GM12878 (cell line): ENCODE results near the gene PLCD1. TPM values are rescaled to one million over a fixed set of nuclear protein-coding genes. Genes with fewer than 3 reads are reported as not detected.

Source experiments
- CBFB ChIP-seq: IDR thresholded peaks from 2 replicates; pipeline ENCODE4 v1.6.1; 2016; ENCODE audit warnings: antibody characterized with exemption, low read depth
- DPF2 ChIP-seq: fragments of 450-650 bp; IDR thresholded peaks from 2 replicates; pipeline ENCODE4 v1.6.1; 2017; ENCODE audit warnings: mild to moderate bottlenecking
- HDAC6 ChIP-seq: fragments of 200-600 bp; sonication (generic); IDR thresholded peaks from one replicate; pipeline ENCODE4 v1.8.0; 2017; ENCODE audit warnings: antibody characterized with exemption; ENCODE audit not compliant: unreplicated experiment
- HDGF ChIP-seq: fragments of 450-650 bp; IDR thresholded peaks from 2 replicates; pipeline ENCODE4 v1.6.1; 2016; ENCODE audit warnings: antibody characterized with exemption
- IKZF2 ChIP-seq, 2 experiments: fragments of 450-650 bp; IDR thresholded peaks; 2 replicates each; pipeline ENCODE4 v1.6.1; 2017; ENCODE audit warnings: mild to moderate bottlenecking in 2 of 2, moderate library complexity in 2 of 2
- LARP7 ChIP-seq: fragments of 450-650 bp; IDR thresholded peaks from 2 replicates; pipeline ENCODE4 v1.6.1; 2017; ENCODE audit warnings: mild to moderate bottlenecking
- MXI1 ChIP-seq: fragments of 150-350 bp; IDR thresholded peaks from 2 replicates; pipeline ENCODE4 v1.6.1; 2011; ENCODE audit warnings: low read depth, mild to moderate bottlenecking, inconsistent platforms, low read length, improper control_type of control experiment
- POLR2AphosphoS5 ChIP-seq: IDR thresholded peaks from 2 replicates; pipeline ENCODE4 v1.6.1; 2011; ENCODE audit warnings: mild to moderate bottlenecking, low read length, inconsistent platforms
- RCOR1 ChIP-seq: conservative IDR thresholded peaks from 2 replicates; pipeline ENCODE4 v1.6.1; 2012; ENCODE audit warnings: low read depth, low read length, improper control_type of control experiment
- RELB ChIP-seq: fragments of 450-650 bp; IDR thresholded peaks from 2 replicates; pipeline ENCODE4 v1.6.1; 2017; ENCODE audit warnings: low read depth, mild to moderate bottlenecking, moderate library complexity
- SMC3 ChIP-seq: IDR thresholded peaks from 2 replicates; pipeline ENCODE4 v1.6.1; 2011; ENCODE audit warnings: low read length, improper control_type of control experiment, borderline replicate concordance
- SRF ChIP-seq, 2 experiments: IDR thresholded peaks; 2 replicates each; pipeline ENCODE4 v1.6.1; 2011; ENCODE audit warnings: low read depth in 2 of 2, low read length in 2 of 2, mild to moderate bottlenecking in 1 of 2, moderate library complexity in 1 of 2
- SUPT20H ChIP-seq: IDR thresholded peaks from 2 replicates; pipeline ENCODE4 v1.6.1; 2011; ENCODE audit warnings: low read depth, mild to moderate bottlenecking, low read length, moderate library complexity, borderline replicate concordance; ENCODE audit not compliant: control insufficient read depth
- TAF1 ChIP-seq: IDR thresholded peaks from 2 replicates; pipeline ENCODE4 v1.6.1; 2011; ENCODE audit warnings: mild to moderate bottlenecking, low read depth, low read length, borderline replicate concordance
- TCF12 ChIP-seq: IDR thresholded peaks from 2 replicates; pipeline ENCODE4 v1.6.1; 2011; ENCODE audit warnings: low read depth, mild to moderate bottlenecking, low read length
- TCF7 ChIP-seq: IDR thresholded peaks from 2 replicates; pipeline ENCODE4 v1.6.1; 2014; ENCODE audit warnings: antibody characterized with exemption, borderline replicate concordance
- ZBTB11 ChIP-seq: fragments of 450-650 bp; formaldehyde crosslinking; IDR thresholded peaks from 2 replicates; pipeline ENCODE4 v1.5.0; 2022; ENCODE audit warnings: mild to moderate bottlenecking, missing genetic modification characterization
- ZBTB4 ChIP-seq: fragments of 450-650 bp; formaldehyde crosslinking; IDR thresholded peaks from 2 replicates; pipeline ENCODE4 v1.4.0; 2022; ENCODE audit warnings: mild to moderate bottlenecking, moderate library complexity
- ZNF24 ChIP-seq: fragments of 450-650 bp; IDR thresholded peaks from 2 replicates; pipeline ENCODE4 v1.6.1; 2017; ENCODE audit warnings: antibody characterized with exemption, mild to moderate bottlenecking
- ZNF274 ChIP-seq: IDR thresholded peaks from one replicate; pipeline ENCODE4 v1.8.0; 2011; ENCODE audit not compliant: insufficient read length, insufficient read depth
- polyA plus RNA-seq, 11 experiments: library from polyadenylated mRNA; depleted of rRNA in 4 of 11; unstranded in 6 of 11; stranded (reverse) in 5 of 11; fragments of >200 nt; fragmentation: Nextera tagmentation in 4 of 11; fragmentation: Illumina TruSeq in 1 of 11; extraction: Ambion mirVana in 4 of 11; extraction: Trizol in 1 of 11; gene quantifications; 1 replicate in 1 of 11; 2 replicates in 10 of 11; pipeline versions ENCODE4 v1.2.1 to v1.2.3, GENCODE V29; 2011 to 2016; ENCODE audit warnings: inconsistent platforms in 2 of 11, missing spikeins in 2 of 11, low read depth in 1 of 11
- total RNA-seq, 4 experiments: library from RNA; depleted of rRNA in 3 of 4; stranded (reverse); fragments of >200 nt in 3 of 4; fragmentation: Illumina TruSeq in 1 of 4; extraction: Trizol in 1 of 4; gene quantifications; 2 replicates each; pipeline versions ENCODE4 v1.2.1 to v1.2.3, GENCODE V29; 2013 to 2021

PLCD1 gene
- total and polyA plus RNA-seq, 10 of the 15 experiments (the other 5 are each of a cell fraction or from before 2014, with no cell fraction given) = 0.20 to 3.9 (median 1.2) TPM; not detected in 1

GRCh38 chr3:37993820-37994638 lies 35.4 kb downstream of the PLCD1 start (continued):
- TF ChIP-seq RELB = peak; percentile 77
- TF ChIP-seq MXI1 = peak; percentile 65
- peak; percentile 64; the same call in 1 of the 2 replicates for TF ChIP-seq HDGF
- TF ChIP-seq HDAC6 = no peak
- TF ChIP-seq POLR2AphosphoS5 = peak; percentile 85
- TF ChIP-seq ZBTB4 = no peak
- TF ChIP-seq RCOR1 = 0 out of 2 replicates have a peak, but pooled peaks have one; percentile 36
- 0 out of 4 replicates have a peak, but pooled peaks of 1 of the 2 experiments have one; percentile 19 for TF ChIP-seq SRF (IDR thresholded peaks at IDR 0.05; ENCODE audit: low read depth in 2 of 2, low read length in 2 of 2)
- TF ChIP-seq ZBTB11 (CRISPR knock-in tag) = peak; percentile 62
- no peak for TF ChIP-seq TCF7
- peak; percentile 82 for TF ChIP-seq LARP7
- no peak for TF ChIP-seq ZNF24
- TF ChIP-seq ZNF274 = no peak
- no peak for TF ChIP-seq CBFB
- peak; percentile 73; the same call in 1 of the 2 replicates for TF ChIP-seq DPF2
- TF ChIP-seq SUPT20H = no peak
- 0 out of 2 replicates have a peak, but pooled peaks have one; percentile 28 for TF ChIP-seq TCF12
- TF ChIP-seq IKZF2 (IDR thresholded peaks at IDR 0.05) = peak; percentile 62; a peak in 3 of 4 replicates
- peak; percentile 81 for TF ChIP-seq TAF1
- TF ChIP-seq SMC3 = 0 out of 2 replicates have a peak, but pooled peaks have one; percentile 0
